ENCODE measurements around the gene MYO9B. TPM values are rescaled to one million over a fixed set of nuclear protein-coding genes. Genes with fewer than 3 reads are reported as not detected.

MYO9B gene
- total RNA-seq, 1 experiment from 2014 or later = 79.4 TPM

- CTCF ChIA-PET = no interaction called here
- Histone ChIP-seq H3K36me3 (ENCODE audit: control insufficient read depth, insufficient read depth, low read length) (no peaks in the 10 kb centered on the region; the same call in 1 of the 2 replicates), H3K27me3 (ENCODE audit: control insufficient read depth, insufficient read depth, low read length) (no peaks in the 10 kb centered on the region), H3K4me3 (ENCODE audit: low read depth in 2 of 2, low read length in 2 of 2) (no peak overlapping the region), H3K4me1 (ENCODE audit: control insufficient read depth, insufficient read depth, low read length) (0 out of 2 replicates have a peak, but pooled peaks cover 5% of the 10 kb centered on the region), H3K9me3 (ENCODE audit: control insufficient read depth, insufficient read depth, low read depth, low read length) (no peaks in the 10 kb centered on the region), H3K27ac (ENCODE audit: low read length) (no peak overlapping the region)
- ATAC-seq (no peak), DNase-seq (ENCODE audit: low read depth, low spot score) (no peak)
- no TSS peak for BruUV-seq (replicated peaks)
- in situ Hi-C loops (cut with HindIII; ENCODE audit: low pct_unique_long_range_greater_than_20kb, low sequenced_read_pairs) (no loop called here), intact Hi-C loops (cut with micrococcal nuclease; ENCODE audit: unreplicated experiment) (no loop called here)
- POLR2A ChIA-PET = no interaction called here
- no peak for TF ChIP-seq SIN3A (IDR thresholded peaks at IDR 0.05; ENCODE audit: borderline replicate concordance, insufficient read depth, low read depth, low read length)
- no peak for TF ChIP-seq CTCF (IDR thresholded peaks at IDR 0.05)
- no peak for TF ChIP-seq TCF7L2 (IDR thresholded peaks at IDR 0.05; ENCODE audit: low read depth, low read length)
- no peak for TF ChIP-seq POLR2AphosphoS5 (IDR thresholded peaks at IDR 0.05; ENCODE audit: low read depth, low read length)
- TF ChIP-seq REST (IDR thresholded peaks at IDR 0.05; ENCODE audit: insufficient read depth in 1 of 2, low read depth in 2 of 2, low read length in 1 of 2) = no peak
Observed at GRCh38 chr19:17211547-17212446, 136.2 kb downstream of the MYO9B start.

GRCh38 chr19:17213334-17213733 lies 137.8 kb downstream of the MYO9B start:
- DNase-seq (ENCODE audit: low read depth, low spot score) (no peak), ATAC-seq (no peak)
- no peaks in the 10 kb centered on the region for H3K27me3 ChIP-seq (ENCODE audit: control insufficient read depth, insufficient read depth, low read length)
- H3K27ac ChIP-seq (ENCODE audit: low read length) = no peak overlapping the region
- no peaks in the 10 kb centered on the region for H3K9me3 ChIP-seq (ENCODE audit: control insufficient read depth, insufficient read depth, low read depth, low read length)
- BruUV-seq (replicated peaks) = no TSS peak
- in situ Hi-C loops (cut with HindIII; ENCODE audit: low pct_unique_long_range_greater_than_20kb, low sequenced_read_pairs) (no loop called here), intact Hi-C loops (cut with micrococcal nuclease; ENCODE audit: unreplicated experiment) (no loop called here)
- no peaks in the 10 kb centered on the region; the same call in 1 of the 2 replicates for H3K36me3 ChIP-seq (ENCODE audit: control insufficient read depth, insufficient read depth, low read length)
- 0 out of 2 replicates have a peak, but pooled peaks cover 5% of the 10 kb centered on the region for H3K4me1 ChIP-seq (ENCODE audit: control insufficient read depth, insufficient read depth, low read length)
- CTCF ChIA-PET = no interaction called here
- POLR2A ChIA-PET = no interaction called here
- H3K4me3 ChIP-seq (ENCODE audit: low read depth in 2 of 2, low read length in 2 of 2) = no peak overlapping the region
- TF ChIP-seq REST (IDR thresholded peaks at IDR 0.05; ENCODE audit: insufficient read depth in 1 of 2, low read depth in 2 of 2, low read length in 1 of 2) (no peak), POLR2AphosphoS5 (IDR thresholded peaks at IDR 0.05; ENCODE audit: low read depth, low read length) (no peak), TCF7L2 (IDR thresholded peaks at IDR 0.05; ENCODE audit: low read depth, low read length) (no peak), SIN3A (IDR thresholded peaks at IDR 0.05; ENCODE audit: borderline replicate concordance, insufficient read depth, low read depth, low read length) (no peak), CTCF (IDR thresholded peaks at IDR 0.05) (no peak)

Measured in Panc1 (cell line).